Naive B cell (primary cell): Measurements from ENCODE around the gene LITAF. TPM values are rescaled to one million over a fixed set of nuclear protein-coding genes. Genes with fewer than 3 reads are reported as not detected.
"Not testable (repeated sequence)": the region's sequence is repeated elsewhere in the genome, so short reads cannot be mapped to it uniquely, and the experiment has no call there.

Experiments
- ATAC-seq, 2 donors: fragments of 150-1000 bp; cut with Tn5 transposase; 2 replicates each; pipeline ENCODE4 v1.10.0; 2021; ENCODE audit warnings: low read depth in 2 of 2, mild to moderate bottlenecking in 2 of 2, moderate library complexity in 2 of 2
- DNase-seq: peaks from one replicate; pipeline ENCODE4 v3.0.0; 2022
- H3K27ac Mint-ChIP-seq, 6 donors: one replicate each; pipeline ENCODE4 v1.8.0; 2020 to 2022; ENCODE audit warnings: mild to moderate bottlenecking in 6 of 6, mixed read lengths in 6 of 6, moderate library complexity in 5 of 6, inconsistent platforms in 2 of 6
- H3K27me3 Mint-ChIP-seq, 3 donors: one replicate each; pipeline ENCODE4 v1.8.0; 2021 to 2022; ENCODE audit warnings: mixed read lengths in 3 of 3, mild to moderate bottlenecking in 1 of 3
- H3K36me3 Mint-ChIP-seq, 2 donors: one replicate each; pipeline ENCODE4 v1.8.0; 2020 to 2022; ENCODE audit warnings: mixed read lengths in 2 of 2, inconsistent platforms in 1 of 2, mild to moderate bottlenecking in 1 of 2
- H3K4me1 Mint-ChIP-seq, 3 donors: one replicate each; pipeline ENCODE4 v1.8.0; 2020 to 2022; ENCODE audit warnings: mixed read lengths in 3 of 3, inconsistent platforms in 1 of 3, mild to moderate bottlenecking in 1 of 3, moderate library complexity in 1 of 3
- H3K4me3 Mint-ChIP-seq, 8 donors: one replicate each; pipeline ENCODE4 v1.8.0; 2020 to 2022; ENCODE audit warnings: mild to moderate bottlenecking in 8 of 8, mixed read lengths in 8 of 8, moderate library complexity in 8 of 8, inconsistent platforms in 2 of 8
- H3K9me3 Mint-ChIP-seq, 7 donors: one replicate each; pipeline ENCODE4 v1.8.0; 2020 to 2022; ENCODE audit warnings: mixed read lengths in 7 of 7, mild to moderate bottlenecking in 5 of 7, inconsistent platforms in 2 of 7, moderate library complexity in 1 of 7
- polyA plus RNA-seq, 6 donors: library from polyadenylated mRNA; unstranded; fragments of 300-500 nt; fragmentation: Illumina TruSeq; gene quantifications; one replicate each; pipeline ENCODE4 v1.2.3, GENCODE V29; 2021; ENCODE audit warnings: low read depth in 6 of 6

Gene LITAF
- polyA plus RNA-seq, 6 donors from 2014 or later, result 275 to 379 (median 304) TPM

- peaks cover 0 to 22% (median under 1%) of the 10 kb centered on the region in 3 donors for H3K27me3 Mint-ChIP-seq
- peak overlapping the region in 1 of 6 donors; percentile 85 for H3K27ac Mint-ChIP-seq
- peaks cover 3 to 13% (median 11%) of the 10 kb centered on the region in 3 donors for H3K4me1 Mint-ChIP-seq
- peak in 1 of 2 donors; percentile 45 for ATAC-seq
- no peak for DNase-seq
- H3K36me3 Mint-ChIP-seq, result no peaks in the 10 kb centered on the region
- no peaks in the 10 kb centered on the region for H3K9me3 Mint-ChIP-seq
- H3K4me3 Mint-ChIP-seq, result no peak overlapping the region
Observed at GRCh38 chr16:11602321-11602720, 15.6 kb upstream of the LITAF start.

DNA sequence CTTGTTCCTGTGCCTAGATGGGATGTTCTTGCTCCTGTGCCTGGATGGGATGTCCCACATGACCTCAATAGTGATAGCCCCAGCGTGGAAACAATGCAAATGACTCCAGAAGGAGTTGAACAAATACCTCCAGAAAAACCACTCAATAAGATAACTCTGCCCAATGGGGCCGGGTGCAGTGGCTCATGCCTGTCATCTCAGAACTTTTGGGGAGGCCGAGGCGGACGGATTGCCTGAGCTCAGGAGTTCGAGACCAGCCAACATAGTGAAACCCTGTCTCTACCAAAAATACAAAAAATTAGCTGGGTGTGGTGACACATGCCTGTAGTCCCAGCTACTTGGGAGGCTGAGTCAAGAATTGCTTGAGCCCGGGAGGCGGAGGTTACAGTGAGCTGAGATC, 15.2 kb upstream of the LITAF start:
- no peak overlapping the region for H3K4me3 Mint-ChIP-seq
- ATAC-seq (no peak), DNase-seq (no peak)
- H3K27ac Mint-ChIP-seq, result peak overlapping the region in 1 of 6 donors; percentile 67
- peaks cover 3 to 13% (median 11%) of the 10 kb centered on the region in 3 donors for H3K4me1 Mint-ChIP-seq
- no peaks in the 10 kb centered on the region for H3K9me3 Mint-ChIP-seq
- no peaks in the 10 kb centered on the region for H3K36me3 Mint-ChIP-seq
- H3K27me3 Mint-ChIP-seq, result peaks cover 0 to 22% (median 0%) of the 10 kb centered on the region in 3 donors

GRCh38 chr16:11601425-11601824, 14.7 kb upstream of the LITAF start:
- H3K4me1 Mint-ChIP-seq, result peaks cover 3 to 13% (median 11%) of the 10 kb centered on the region in 3 donors
- H3K9me3 Mint-ChIP-seq, result no peaks in the 10 kb centered on the region
- no peaks in the 10 kb centered on the region for H3K36me3 Mint-ChIP-seq
- H3K27me3 Mint-ChIP-seq, result peaks cover 0 to 22% (median 0%) of the 10 kb centered on the region in 3 donors
- ATAC-seq (no peak), DNase-seq (no peak)
- peak overlapping the region in 1 of 6 donors; percentile 67 for H3K27ac Mint-ChIP-seq
- no peak overlapping the region for H3K4me3 Mint-ChIP-seq

GRCh38 chr16:11599579-11599978, 12.9 kb upstream of the LITAF start:
- peak overlapping the region in 1 of 8 donors; percentile 73 for H3K4me3 Mint-ChIP-seq
- ATAC-seq, result no peak
- H3K9me3 Mint-ChIP-seq, result no peaks in the 10 kb centered on the region
- peaks cover 0 to 22% (median 0%) of the 10 kb centered on the region in 3 donors for H3K27me3 Mint-ChIP-seq
- no peak for DNase-seq
- H3K4me1 Mint-ChIP-seq, result peaks cover 3 to 13% (median 11%) of the 10 kb centered on the region in 3 donors
- H3K36me3 Mint-ChIP-seq, result no peaks in the 10 kb centered on the region
- no peak overlapping the region for H3K27ac Mint-ChIP-seq

DNA sequence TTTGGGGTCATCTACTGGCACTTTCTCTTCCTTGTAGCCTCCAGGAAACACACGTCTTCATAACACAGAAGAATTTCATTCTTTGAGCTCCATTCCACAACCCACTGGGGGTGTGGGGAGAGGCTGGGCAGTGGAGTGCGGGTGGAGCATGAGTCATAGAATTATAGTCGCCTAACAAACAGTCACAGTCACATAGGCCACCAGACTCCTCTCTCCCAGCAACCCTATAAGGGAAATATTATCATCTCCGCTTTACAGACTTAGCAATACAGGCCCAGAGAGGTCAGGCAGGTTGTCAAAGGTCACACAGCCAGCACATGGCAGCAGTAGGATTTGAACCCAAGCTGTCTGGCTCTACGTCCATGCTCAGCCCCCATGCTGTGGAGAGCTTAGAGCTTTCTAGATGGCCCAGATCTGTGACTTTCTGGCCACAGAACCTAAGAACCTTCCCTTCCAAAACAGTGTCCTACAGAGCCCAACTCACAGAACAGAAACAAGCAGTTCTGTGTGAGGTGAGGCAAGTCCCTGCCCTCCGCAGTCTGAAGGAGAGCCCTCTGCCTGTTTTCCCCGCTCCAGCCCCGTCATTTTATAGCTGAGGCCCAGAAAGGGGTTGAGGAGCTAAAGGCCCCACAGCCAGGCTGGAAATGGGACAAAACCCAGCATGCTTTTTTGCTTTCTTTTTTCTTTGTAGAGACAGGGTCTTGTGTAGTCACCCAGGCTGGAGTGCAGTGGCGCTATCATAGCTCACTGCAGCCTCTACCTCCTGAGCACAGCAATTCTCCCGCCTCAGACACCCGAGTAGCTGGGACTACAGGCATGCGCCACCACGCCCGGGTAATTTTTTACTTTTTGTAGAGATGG, 10.7 kb upstream of the LITAF start:
- ATAC-seq (no peak), DNase-seq (no peak)
- peaks cover 0 to 22% (median 0%) of the 10 kb centered on the region in 3 donors for H3K27me3 Mint-ChIP-seq
- peak overlapping the region in 1 of 6 donors; percentile 60 for H3K27ac Mint-ChIP-seq
- no peaks in the 10 kb centered on the region for H3K36me3 Mint-ChIP-seq
- H3K4me1 Mint-ChIP-seq, result peaks cover 3 to 13% (median 11%) of the 10 kb centered on the region in 3 donors
- H3K4me3 Mint-ChIP-seq, result no peak overlapping the region
- no peaks in the 10 kb centered on the region for H3K9me3 Mint-ChIP-seq

- ATAC-seq (no peak), DNase-seq (no peak)
- H3K4me3 Mint-ChIP-seq, result no peak overlapping the region
- H3K4me1 Mint-ChIP-seq, result peaks cover 3 to 13% (median 11%) of the 10 kb centered on the region in 3 donors
- peaks cover 0 to 20% (median 0%) of the 10 kb centered on the region in 3 donors for H3K27me3 Mint-ChIP-seq
- H3K36me3 Mint-ChIP-seq, result no peaks in the 10 kb centered on the region
- no peaks in the 10 kb centered on the region for H3K9me3 Mint-ChIP-seq
- no peak overlapping the region for H3K27ac Mint-ChIP-seq
Observed at GRCh38 chr16:11596572-11597226, 10.0 kb upstream of the LITAF start.

- no peak for ATAC-seq
- H3K4me3 Mint-ChIP-seq, result no peak overlapping the region
- peaks cover 0 to 4% (median 0%) of the 10 kb centered on the region in 3 donors for H3K27me3 Mint-ChIP-seq
- DNase-seq, result no peak
- no peaks in the 10 kb centered on the region for H3K9me3 Mint-ChIP-seq
- no peak overlapping the region for H3K27ac Mint-ChIP-seq
- peaks cover 7 to 10% (median 8%) of the 10 kb centered on the region in 3 donors for H3K4me1 Mint-ChIP-seq
- H3K36me3 Mint-ChIP-seq, result no peaks in the 10 kb centered on the region
Observed at GRCh38 chr16:11593581-11593980, 6.9 kb upstream of the LITAF start.

DNA sequence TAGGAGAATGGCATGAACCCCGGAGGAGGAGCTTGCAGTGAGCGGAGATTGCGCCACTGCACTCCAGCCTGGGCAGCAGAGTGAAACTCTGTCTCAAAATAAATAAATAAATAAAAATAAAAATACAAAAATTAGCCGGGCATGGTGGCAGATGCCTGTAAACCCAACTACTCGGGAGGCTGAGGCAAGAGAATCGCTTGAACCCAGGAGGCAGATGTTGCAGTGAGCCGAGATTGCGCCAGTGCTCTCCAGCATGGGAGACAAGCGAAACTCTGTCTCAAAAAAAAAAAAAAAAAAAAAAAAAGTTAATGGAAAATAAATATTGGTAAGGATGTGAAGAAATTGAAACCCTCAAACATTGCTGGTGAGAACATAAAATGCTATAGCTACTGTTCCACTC, 6.4 kb upstream of the LITAF start:
- DNase-seq, H3K27me3 Mint-ChIP-seq, ATAC-seq, H3K9me3 Mint-ChIP-seq, H3K4me3 Mint-ChIP-seq, H3K36me3 Mint-ChIP-seq, H3K27ac Mint-ChIP-seq, H3K4me1 Mint-ChIP-seq: not testable (repeated sequence)

DNA sequence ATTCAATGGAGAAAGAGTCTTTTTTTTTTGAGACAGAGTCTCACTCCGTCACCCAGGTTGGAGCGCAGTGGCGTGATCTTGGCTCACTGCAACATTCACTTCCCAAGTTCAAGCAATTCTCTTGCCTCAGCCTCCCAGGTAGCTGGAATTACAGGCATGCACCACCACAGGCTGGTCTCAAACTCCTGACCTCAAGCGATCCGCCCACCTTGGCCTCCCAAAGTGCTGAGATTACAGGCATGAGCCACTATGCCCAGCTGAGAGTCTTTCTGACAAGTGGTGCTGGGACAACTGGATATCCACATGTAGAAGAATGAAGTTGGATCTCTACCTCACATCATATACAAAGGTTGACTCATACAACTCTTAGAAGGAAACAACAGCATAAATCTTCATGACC, 4.9 kb upstream of the LITAF start:
- not testable (repeated sequence) for H3K36me3 Mint-ChIP-seq, H3K27me3 Mint-ChIP-seq, H3K4me3 Mint-ChIP-seq, H3K9me3 Mint-ChIP-seq, H3K27ac Mint-ChIP-seq, DNase-seq, ATAC-seq
- H3K4me1 Mint-ChIP-seq, result peaks cover 8 to 17% (median 9%) of the 10 kb centered on the region in 3 donors

DNA sequence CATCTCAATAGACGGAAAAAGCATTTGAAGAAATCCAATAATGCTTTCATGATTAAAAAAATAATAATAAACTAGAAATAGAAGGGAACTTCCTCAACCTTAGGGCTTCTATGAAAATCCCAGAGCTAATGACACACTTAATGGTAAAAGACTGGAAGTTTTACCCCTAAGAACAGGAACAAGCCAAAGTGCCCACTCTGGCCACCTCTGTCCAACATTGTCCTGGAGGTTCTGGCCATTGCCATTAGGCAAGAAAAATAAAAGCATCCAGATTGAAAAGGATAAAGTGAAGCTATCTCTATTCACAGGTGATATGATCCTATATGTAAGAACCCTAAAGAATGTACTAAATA, 2.5 kb upstream of the LITAF start:
- Mint-ChIP-seq H3K4me1 (peaks cover 27 to 33% (median 29%) of the 10 kb centered on the region in 3 donors), H3K9me3 (no peaks in the 10 kb centered on the region), H3K4me3 (peak overlapping the region in 5 of 8 donors; percentile 27 to 89 (median 37)), H3K36me3 (peaks cover 0 to 5% of the 10 kb centered on the region in 2 donors), H3K27me3 (no peaks in the 10 kb centered on the region), H3K27ac (no peak overlapping the region)
- DNase-seq, result no peak
- ATAC-seq, result no peak

DNA sequence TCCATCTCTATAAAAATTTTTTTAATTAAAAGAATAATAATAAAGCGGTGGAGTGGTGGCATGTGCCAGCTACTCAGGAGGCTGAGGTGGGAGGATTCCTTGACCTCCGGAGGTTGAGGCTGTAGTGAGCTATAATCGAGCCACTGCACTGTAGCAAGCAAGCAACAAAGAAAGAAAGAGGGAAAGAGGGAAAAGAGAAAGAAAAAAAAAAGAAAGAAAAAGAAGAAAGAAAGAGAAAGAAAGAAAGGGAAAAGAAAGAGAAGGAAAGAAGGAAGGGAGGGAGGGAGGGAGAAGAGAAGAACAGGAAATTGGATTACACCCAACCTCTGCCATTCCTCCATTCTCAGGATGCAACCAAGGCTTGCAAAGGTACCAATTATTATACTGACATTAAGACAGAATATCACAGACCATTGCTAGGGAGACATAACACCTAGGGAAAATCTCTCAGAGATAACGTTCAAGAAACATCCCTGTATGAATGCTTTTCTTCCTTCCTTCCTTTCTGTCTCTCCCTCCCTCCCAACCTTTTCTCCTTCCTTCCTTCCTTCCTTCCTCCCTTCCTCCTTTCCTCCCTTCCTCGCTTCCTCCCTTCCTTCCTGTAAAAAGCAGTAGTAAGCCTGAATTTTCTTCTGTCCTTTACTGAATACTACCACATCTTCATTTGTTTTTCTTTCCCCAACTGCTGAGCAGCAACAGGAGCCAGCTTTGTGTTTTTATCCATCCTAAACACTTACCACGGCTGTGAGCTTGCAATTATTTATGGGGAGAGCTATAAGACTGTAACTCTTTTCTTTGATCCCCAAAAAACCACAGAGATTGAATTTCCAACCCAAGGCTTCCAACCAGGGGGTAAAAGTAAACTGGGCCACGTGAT, 1.8 kb upstream of the LITAF start:
- Mint-ChIP-seq H3K27ac (peak overlapping the region in 4 of 6 donors; percentile 20 to 99 (median 62)), H3K4me1 (peaks cover 33 to 38% (median 34%) of the 10 kb centered on the region in 3 donors), H3K27me3 (no peaks in the 10 kb centered on the region), H3K36me3 (peaks cover 0 to 5% of the 10 kb centered on the region in 2 donors), H3K4me3 (peak overlapping the region in 7 of 8 donors; percentile 27 to 93 (median 45)), H3K9me3 (no peaks in the 10 kb centered on the region)
- DNase-seq, result no peak
- no peak for ATAC-seq

DNA sequence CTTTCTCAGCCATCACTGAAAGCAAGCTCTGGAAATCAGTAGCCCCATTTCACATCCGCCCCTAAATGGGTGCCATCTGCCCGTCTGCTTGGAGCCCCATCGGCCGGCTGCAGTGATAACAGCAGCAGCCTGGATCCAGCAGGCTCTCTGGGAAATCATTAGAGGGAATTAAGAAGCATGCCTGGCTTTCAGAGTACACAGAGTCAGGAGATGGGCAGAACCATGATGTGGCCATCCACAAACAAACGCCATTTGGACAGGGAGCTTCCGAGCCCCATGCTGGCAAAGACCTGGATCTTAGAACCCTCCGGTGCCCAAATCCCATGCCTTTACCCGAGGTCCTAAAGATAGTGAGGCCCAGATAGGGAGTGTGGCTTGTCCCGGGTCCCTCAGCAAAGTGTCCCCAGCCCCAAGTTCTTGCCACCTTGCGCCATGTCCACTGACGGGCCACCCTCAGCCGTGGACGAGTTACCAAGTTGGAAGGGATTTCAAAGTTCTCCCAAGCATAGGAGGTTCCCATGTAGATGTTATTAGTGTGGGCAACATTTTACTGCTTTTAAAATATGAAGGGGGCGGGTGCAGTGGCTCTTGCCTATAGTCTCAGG, 1.0 kb upstream of the LITAF start:
- Mint-ChIP-seq H3K27ac (peak overlapping the region; percentile 56 to 99 (median 96)), H3K27me3 (no peaks in the 10 kb centered on the region), H3K4me1 (peaks cover 42 to 43% (median 43%) of the 10 kb centered on the region in 3 donors), H3K36me3 (peaks cover 0 to 5% of the 10 kb centered on the region in 2 donors), H3K9me3 (no peaks in the 10 kb centered on the region), H3K4me3 (peak overlapping the region; percentile 89 to 96 (median 92))
- ATAC-seq (no peak), DNase-seq (no peak)
